ENCODE data around the gene CDKN1C. TPM values are rescaled to one million over a fixed set of nuclear protein-coding genes. Genes with fewer than 3 reads are reported as not detected.

The CDKN1C gene
- total and polyA plus RNA-seq, 2 donors from 2014 or later: 54.8 to 192 TPM

DNA sequence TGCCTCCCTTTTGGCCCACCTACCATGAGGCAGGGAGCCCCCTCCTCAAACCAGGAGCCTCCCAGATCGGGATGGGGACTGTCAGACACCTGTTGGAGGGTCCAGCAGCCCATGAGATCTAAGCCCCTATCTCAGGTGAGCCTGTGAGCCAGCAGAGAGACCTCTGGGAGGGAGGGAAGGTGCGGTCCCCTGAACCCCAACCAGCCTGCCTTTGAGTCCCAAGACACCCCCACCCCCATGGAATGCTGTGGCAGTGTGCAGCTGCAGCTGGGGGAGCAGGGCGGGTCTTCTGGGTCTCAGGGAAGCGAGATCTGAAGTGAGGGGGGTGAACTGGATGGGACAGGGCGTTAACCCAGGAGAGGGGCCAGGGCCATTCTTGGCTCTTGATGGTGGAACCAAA, 1.4 kb upstream of the CDKN1C start:
- DNase-seq (no peak), FAIRE-seq (no peak)
- no peaks in the 10 kb centered on the region for H3K27me3 ChIP-seq (ENCODE audit: control insufficient read depth, insufficient read depth, low read length)
- no peak overlapping the region for H3K27ac ChIP-seq (ENCODE audit: low read depth in 2 of 2, low read length in 2 of 2)
- no peaks in the 10 kb centered on the region for H3K9me3 ChIP-seq (ENCODE audit: control insufficient read depth in 2 of 3, insufficient read depth in 1 of 3, low read length in 3 of 3)
- H3K4me3 ChIP-seq (ENCODE audit: low read length in 3 of 3): no peak overlapping the region
- H3K4me1 ChIP-seq (ENCODE audit: control insufficient read depth in 2 of 3, insufficient read depth in 2 of 3, low read depth in 1 of 3, low read length in 3 of 3): peaks cover 0 to 23% (median 15%) of the 10 kb centered on the region in 3 donors
- no peak overlapping the region for H3K9ac ChIP-seq (ENCODE audit: low read length in 3 of 3)
- intact Hi-C loops (cut with DNase I): loop anchor here (10.0 kb wide), 1 partner anchor 462 kb away; no protein-coding TSS in a partner anchor
- H3K36me3 ChIP-seq (ENCODE audit: control insufficient read depth in 2 of 3, insufficient read depth in 3 of 3, low read length in 3 of 3): no peaks in the 10 kb centered on the region
- TF ChIP-seq, protein P1, sequence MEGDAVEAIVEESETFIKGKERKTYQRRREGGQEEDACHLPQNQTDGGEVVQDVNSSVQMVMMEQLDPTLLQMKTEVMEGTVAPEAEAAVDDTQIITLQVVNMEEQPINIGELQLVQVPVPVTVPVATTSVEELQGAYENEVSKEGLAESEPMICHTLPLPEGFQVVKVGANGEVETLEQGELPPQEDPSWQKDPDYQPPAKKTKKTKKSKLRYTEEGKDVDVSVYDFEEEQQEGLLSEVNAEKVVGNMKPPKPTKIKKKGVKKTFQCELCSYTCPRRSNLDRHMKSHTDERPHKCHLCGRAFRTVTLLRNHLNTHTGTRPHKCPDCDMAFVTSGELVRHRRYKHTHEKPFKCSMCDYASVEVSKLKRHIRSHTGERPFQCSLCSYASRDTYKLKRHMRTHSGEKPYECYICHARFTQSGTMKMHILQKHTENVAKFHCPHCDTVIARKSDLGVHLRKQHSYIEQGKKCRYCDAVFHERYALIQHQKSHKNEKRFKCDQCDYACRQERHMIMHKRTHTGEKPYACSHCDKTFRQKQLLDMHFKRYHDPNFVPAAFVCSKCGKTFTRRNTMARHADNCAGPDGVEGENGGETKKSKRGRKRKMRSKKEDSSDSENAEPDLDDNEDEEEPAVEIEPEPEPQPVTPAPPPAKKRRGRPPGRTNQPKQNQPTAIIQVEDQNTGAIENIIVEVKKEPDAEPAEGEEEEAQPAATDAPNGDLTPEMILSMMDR (IDR thresholded peaks at IDR 0.05; ENCODE audit: borderline replicate concordance, extremely low read depth, insufficient read depth): no peak

DNA sequence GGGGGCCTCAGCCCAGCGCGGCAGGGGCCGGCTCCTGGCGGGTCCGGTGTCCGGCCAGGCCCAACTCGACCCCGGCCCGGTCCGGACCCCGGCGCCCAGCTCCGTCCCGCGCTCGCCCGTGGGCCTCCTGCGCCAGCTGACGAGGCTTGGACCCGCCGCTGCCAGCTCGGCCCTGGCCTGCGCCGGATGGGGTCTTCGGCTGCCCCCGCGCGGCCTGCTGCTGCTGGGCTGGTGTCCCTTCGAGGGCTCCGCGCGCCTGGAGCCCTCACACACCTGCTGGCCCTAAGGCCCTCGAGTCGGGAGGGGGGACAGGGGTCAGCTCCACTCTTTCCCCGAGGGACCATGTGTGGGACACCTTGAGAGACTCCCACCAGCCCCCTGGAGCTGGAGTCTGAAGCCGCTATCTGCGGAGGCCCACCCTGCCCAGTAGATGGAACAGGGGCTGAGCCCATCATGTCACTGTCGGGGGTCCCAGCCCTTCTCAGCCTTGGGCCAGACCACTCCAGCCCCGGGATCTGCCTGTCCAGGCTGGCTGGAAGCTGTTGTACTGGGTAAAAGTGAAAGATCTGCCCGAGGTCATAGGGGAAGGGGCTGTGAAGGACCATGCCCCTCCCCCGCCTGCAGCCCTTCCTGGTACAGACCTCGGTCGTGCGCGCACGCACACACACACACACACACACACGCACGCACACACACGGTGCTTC, 768 bp upstream of the CDKN1C start:
- DNase-seq: peak; percentile 82 to 91 (median 89)
- H3K27ac ChIP-seq (ENCODE audit: low read depth in 2 of 2, low read length in 2 of 2): peak overlapping the region in 1 of 2 donors; percentile 34
- no peaks in the 10 kb centered on the region for H3K36me3 ChIP-seq (ENCODE audit: control insufficient read depth in 2 of 3, insufficient read depth in 3 of 3, low read length in 3 of 3)
- no peaks in the 10 kb centered on the region for H3K27me3 ChIP-seq (ENCODE audit: control insufficient read depth, insufficient read depth, low read length)
- H3K4me1 ChIP-seq (ENCODE audit: control insufficient read depth in 2 of 3, insufficient read depth in 2 of 3, low read depth in 1 of 3, low read length in 3 of 3): peaks cover 0 to 18% (median 10%) of the 10 kb centered on the region in 3 donors
- H3K4me3 ChIP-seq (ENCODE audit: low read length in 3 of 3): no peak overlapping the region
- FAIRE-seq: no peak
- TF ChIP-seq, protein P1 (IDR thresholded peaks at IDR 0.05; ENCODE audit: borderline replicate concordance, extremely low read depth, insufficient read depth): no peak
- intact Hi-C loops (cut with DNase I): loop anchor here (10.0 kb wide), 1 partner anchor 462 kb away; no protein-coding TSS in a partner anchor
- peak overlapping the region in 1 of 3 donors; percentile 12 for H3K9ac ChIP-seq (ENCODE audit: low read length in 3 of 3)
- no peaks in the 10 kb centered on the region for H3K9me3 ChIP-seq (ENCODE audit: control insufficient read depth in 2 of 3, insufficient read depth in 1 of 3, low read length in 3 of 3)

DNA sequence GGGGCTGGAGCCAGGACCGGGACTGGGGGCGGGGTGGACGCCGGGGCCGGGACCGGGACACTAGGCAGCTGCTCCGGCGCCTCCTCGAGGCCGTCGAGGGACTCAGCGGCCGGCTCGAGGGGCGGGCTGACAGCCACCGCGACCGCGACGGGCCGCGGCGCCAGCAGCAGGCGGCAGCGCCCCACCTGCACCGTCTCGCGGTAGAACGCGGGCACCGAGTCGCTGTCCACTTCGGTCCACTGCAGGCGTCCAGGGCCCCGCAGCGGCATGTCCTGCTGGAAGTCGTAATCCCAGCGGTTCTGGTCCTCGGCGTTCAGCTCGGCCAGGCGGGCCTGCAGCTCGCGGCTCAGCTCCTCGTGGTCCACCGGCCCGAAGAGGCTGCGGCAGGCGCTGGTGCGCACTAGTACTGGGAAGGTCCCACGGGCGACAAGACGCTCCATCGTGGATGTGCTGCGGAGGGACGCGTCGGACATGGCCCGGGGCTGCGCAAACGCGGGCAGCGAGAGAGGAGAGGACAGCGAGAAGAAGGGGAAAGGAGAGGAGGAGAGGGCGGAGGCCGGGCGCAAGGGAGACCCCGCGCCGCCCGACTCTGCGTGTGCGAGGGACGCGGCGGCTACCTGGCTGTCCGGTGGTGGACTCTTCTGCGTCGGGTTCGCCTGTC, 428 bp downstream of the CDKN1C start:
- Histone ChIP-seq H3K36me3 (ENCODE audit: control insufficient read depth in 2 of 3, insufficient read depth in 3 of 3, low read length in 3 of 3) (no peaks in the 10 kb centered on the region), H3K27me3 (ENCODE audit: control insufficient read depth, insufficient read depth, low read length) (no peaks in the 10 kb centered on the region), H3K4me3 (ENCODE audit: low read length in 3 of 3) (peak overlapping the region; percentile 57 to 74 (median 70)), H3K9ac (ENCODE audit: low read length in 3 of 3) (peak overlapping the region in 2 of 3 donors; percentile 32 to 42), H3K27ac (ENCODE audit: low read depth in 2 of 2, low read length in 2 of 2) (peak overlapping the region; percentile 76 to 90), H3K4me1 (ENCODE audit: control insufficient read depth in 2 of 3, insufficient read depth in 2 of 3, low read depth in 1 of 3, low read length in 3 of 3) (peaks cover 0 to 12% (median 4%) of the 10 kb centered on the region in 3 donors), H3K9me3 (ENCODE audit: control insufficient read depth in 2 of 3, insufficient read depth in 1 of 3, low read length in 3 of 3) (no peaks in the 10 kb centered on the region)
- DNase-seq (peak; percentile 72 to 88 (median 87)), FAIRE-seq (no peak)
- TF ChIP-seq, protein P1 (IDR thresholded peaks at IDR 0.05; ENCODE audit: borderline replicate concordance, extremely low read depth, insufficient read depth): peak; percentile 36
- intact Hi-C loops (cut with DNase I): loop anchor here (10.0 kb wide), 1 partner anchor 460 kb away; no protein-coding TSS in a partner anchor
